ENCODE results near the gene FAM131C. TPM values are rescaled to one million over a fixed set of nuclear protein-coding genes. Genes with fewer than 3 reads are reported as not detected.
"Not testable (repeated sequence)": the region's sequence is repeated elsewhere in the genome, so short reads cannot be mapped to it uniquely, and the experiment has no call there.

The FAM131C gene
- polyA plus RNA-seq, 3 donors: not detected

DNA sequence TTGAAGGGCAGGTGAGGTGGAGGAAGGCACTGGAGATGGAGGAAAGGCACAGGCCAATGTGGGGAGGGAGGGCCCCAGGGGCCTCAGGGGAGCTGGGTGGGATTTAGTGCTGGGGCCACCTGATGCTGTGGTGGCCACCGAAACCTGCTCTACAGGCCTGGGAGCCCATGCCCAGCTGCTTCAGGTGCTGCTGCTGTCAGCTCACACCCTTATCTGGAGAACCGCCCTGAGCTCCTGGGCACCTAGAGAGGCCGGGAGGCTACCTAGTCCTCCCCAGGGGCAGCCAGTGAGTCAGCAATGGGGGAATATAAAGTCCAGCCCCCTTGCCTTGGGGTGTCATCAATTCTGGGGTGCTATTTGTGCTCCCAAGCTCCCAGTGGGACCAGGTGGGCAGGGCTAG lies 12.2 kb downstream of the FAM131C start:
- Histone ChIP-seq H2AFZ (ENCODE audit: insufficient read depth, low read depth, low read length, poor library complexity, severe bottlenecking) (no peak overlapping the region), H3K27me3 (ENCODE audit: control insufficient read depth in 2 of 2, insufficient read depth in 2 of 2, low read length in 2 of 2) (no peaks in the 10 kb centered on the region), H3K4me1 (ENCODE audit: control insufficient read depth in 1 of 2, insufficient read depth in 2 of 2, low read length in 2 of 2) (no peaks in the 10 kb centered on the region), H3K27ac (ENCODE audit: low read depth in 1 of 2, low read length in 2 of 2) (no peak overlapping the region), H3K9ac (ENCODE audit: insufficient read depth, low read length, poor library complexity, severe bottlenecking) (no peak overlapping the region), H3K9me3 (replicated peaks in 1 of 2; ENCODE audit: control insufficient read depth in 1 of 2, insufficient read depth in 1 of 2, low read length in 2 of 2) (no peaks in the 10 kb centered on the region), H3K79me2 (ENCODE audit: insufficient read depth, low read length) (no peaks in the 10 kb centered on the region), H4K20me1 (ENCODE audit: insufficient read depth, low read length) (no peaks in the 10 kb centered on the region), H3K36me3 (replicated peaks in 1 of 2; ENCODE audit: control insufficient read depth in 1 of 2, insufficient read depth in 2 of 2, low read length in 2 of 2) (no peaks in the 10 kb centered on the region), H3K4me3 (replicated peaks in 1 of 3; ENCODE audit: low read depth in 2 of 3, low read length in 3 of 3) (no peak overlapping the region), H3K4me2 (replicated peaks; ENCODE audit: extremely low read depth, low read length, poor library complexity, severe bottlenecking) (no peak overlapping the region)
- Mint-ChIP-seq H3K9me3 (no peaks in the 10 kb centered on the region), H3K27ac (no peak overlapping the region), H3K27me3 (ENCODE audit: low read depth in 3 of 3) (peaks cover 9 to 25% (median 22%) of the 10 kb centered on the region in 3 donors), H3K4me3 (no peak overlapping the region), H3K4me1 (no peaks in the 10 kb centered on the region), H3K36me3 (no peaks in the 10 kb centered on the region)
- intact Hi-C loops (cut with micrococcal nuclease): no loop called here
- DNase-seq: no peak
- TF ChIP-seq, protein P1, sequence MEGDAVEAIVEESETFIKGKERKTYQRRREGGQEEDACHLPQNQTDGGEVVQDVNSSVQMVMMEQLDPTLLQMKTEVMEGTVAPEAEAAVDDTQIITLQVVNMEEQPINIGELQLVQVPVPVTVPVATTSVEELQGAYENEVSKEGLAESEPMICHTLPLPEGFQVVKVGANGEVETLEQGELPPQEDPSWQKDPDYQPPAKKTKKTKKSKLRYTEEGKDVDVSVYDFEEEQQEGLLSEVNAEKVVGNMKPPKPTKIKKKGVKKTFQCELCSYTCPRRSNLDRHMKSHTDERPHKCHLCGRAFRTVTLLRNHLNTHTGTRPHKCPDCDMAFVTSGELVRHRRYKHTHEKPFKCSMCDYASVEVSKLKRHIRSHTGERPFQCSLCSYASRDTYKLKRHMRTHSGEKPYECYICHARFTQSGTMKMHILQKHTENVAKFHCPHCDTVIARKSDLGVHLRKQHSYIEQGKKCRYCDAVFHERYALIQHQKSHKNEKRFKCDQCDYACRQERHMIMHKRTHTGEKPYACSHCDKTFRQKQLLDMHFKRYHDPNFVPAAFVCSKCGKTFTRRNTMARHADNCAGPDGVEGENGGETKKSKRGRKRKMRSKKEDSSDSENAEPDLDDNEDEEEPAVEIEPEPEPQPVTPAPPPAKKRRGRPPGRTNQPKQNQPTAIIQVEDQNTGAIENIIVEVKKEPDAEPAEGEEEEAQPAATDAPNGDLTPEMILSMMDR (IDR thresholded peaks at IDR 0.05): no peak
- 93% methylated on average over 3 of the region's 3 CpGs for whole genome bisulfite sequencing (ENCODE audit: insufficient coverage)

GRCh38 chr1:16058394-16059120 lies 14.9 kb downstream of the FAM131C start:
- DNase-seq; H4K20me1 ChIP-seq (ENCODE audit: insufficient read depth, low read length); H3K4me3 ChIP-seq (replicated peaks in 1 of 3; ENCODE audit: low read depth in 2 of 3, low read length in 3 of 3); H3K36me3 Mint-ChIP-seq; H3K4me2 ChIP-seq (replicated peaks; ENCODE audit: extremely low read depth, low read length, poor library complexity, severe bottlenecking); H3K79me2 ChIP-seq (ENCODE audit: insufficient read depth, low read length); H3K9me3 Mint-ChIP-seq; H3K4me1 ChIP-seq (ENCODE audit: control insufficient read depth in 1 of 2, insufficient read depth in 2 of 2, low read length in 2 of 2); H2AFZ ChIP-seq (ENCODE audit: insufficient read depth, low read depth, low read length, poor library complexity, severe bottlenecking); H3K27ac ChIP-seq (ENCODE audit: low read depth in 1 of 2, low read length in 2 of 2); H3K4me1 Mint-ChIP-seq; H3K27ac Mint-ChIP-seq; H3K9ac ChIP-seq (ENCODE audit: insufficient read depth, low read length, poor library complexity, severe bottlenecking); H3K4me3 Mint-ChIP-seq; H3K36me3 ChIP-seq (replicated peaks in 1 of 2; ENCODE audit: control insufficient read depth in 1 of 2, insufficient read depth in 2 of 2, low read length in 2 of 2); H3K27me3 ChIP-seq (ENCODE audit: control insufficient read depth in 2 of 2, insufficient read depth in 2 of 2, low read length in 2 of 2); H3K9me3 ChIP-seq (replicated peaks in 1 of 2; ENCODE audit: control insufficient read depth in 1 of 2, insufficient read depth in 1 of 2, low read length in 2 of 2); H3K27me3 Mint-ChIP-seq (ENCODE audit: low read depth in 3 of 3): not testable (repeated sequence)
- intact Hi-C loops (cut with micrococcal nuclease): loop anchor here (1.0 to 10.0 kb wide), 2 partner anchors 8 to 264 kb away; no protein-coding TSS in a partner anchor
- no CpG with 5 or more reads among the region's 20 CpGs for WGBS (ENCODE audit: insufficient coverage)

DNA sequence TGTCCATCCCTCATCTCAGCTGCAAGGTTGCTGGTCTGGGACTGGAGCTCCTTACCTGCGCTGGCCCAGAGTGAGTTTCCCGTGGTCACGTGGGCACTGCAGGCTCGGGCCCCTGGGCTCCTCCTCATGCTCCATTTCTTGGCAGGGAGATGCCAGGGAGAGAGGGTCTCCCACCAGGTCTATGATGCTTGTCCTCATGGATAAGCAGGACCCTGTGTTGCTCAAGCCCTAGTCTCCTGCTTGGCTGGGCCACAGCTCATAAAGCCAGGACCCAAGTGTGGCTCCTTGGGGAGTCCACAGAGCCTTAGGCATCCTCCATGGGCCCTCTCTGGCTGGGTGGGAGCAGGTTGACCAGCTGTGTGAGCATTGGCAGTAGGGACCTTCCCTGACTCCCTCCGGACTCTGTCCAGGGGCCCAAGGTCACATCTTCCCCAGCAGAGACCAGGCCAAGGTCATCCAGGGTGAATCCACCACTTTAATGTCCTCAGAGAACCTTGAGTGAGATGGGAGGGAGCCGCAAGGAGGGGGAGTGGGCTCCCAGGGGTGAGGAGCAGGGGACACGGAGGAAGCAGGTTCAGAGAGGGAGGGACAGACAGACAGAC lies 16.0 kb downstream of the FAM131C start:
- H3K36me3 ChIP-seq (replicated peaks in 1 of 2; ENCODE audit: control insufficient read depth in 1 of 2, insufficient read depth in 2 of 2, low read length in 2 of 2); H3K79me2 ChIP-seq (ENCODE audit: insufficient read depth, low read length); H3K36me3 Mint-ChIP-seq; H3K4me2 ChIP-seq (replicated peaks; ENCODE audit: extremely low read depth, low read length, poor library complexity, severe bottlenecking); H3K9ac ChIP-seq (ENCODE audit: insufficient read depth, low read length, poor library complexity, severe bottlenecking); H3K9me3 Mint-ChIP-seq; H3K27me3 ChIP-seq (ENCODE audit: control insufficient read depth in 2 of 2, insufficient read depth in 2 of 2, low read length in 2 of 2); H2AFZ ChIP-seq (ENCODE audit: insufficient read depth, low read depth, low read length, poor library complexity, severe bottlenecking); H3K4me1 ChIP-seq (ENCODE audit: control insufficient read depth in 1 of 2, insufficient read depth in 2 of 2, low read length in 2 of 2); H3K4me3 ChIP-seq (replicated peaks in 1 of 3; ENCODE audit: low read depth in 2 of 3, low read length in 3 of 3); H3K9me3 ChIP-seq (replicated peaks in 1 of 2; ENCODE audit: control insufficient read depth in 1 of 2, insufficient read depth in 1 of 2, low read length in 2 of 2); H3K27me3 Mint-ChIP-seq (ENCODE audit: low read depth in 3 of 3); H3K27ac ChIP-seq (ENCODE audit: low read depth in 1 of 2, low read length in 2 of 2); H4K20me1 ChIP-seq (ENCODE audit: insufficient read depth, low read length); DNase-seq; H3K4me1 Mint-ChIP-seq; H3K27ac Mint-ChIP-seq; H3K4me3 Mint-ChIP-seq: not testable (repeated sequence)
- WGBS (ENCODE audit: insufficient coverage): 96% methylated on average over 4 of the region's 7 CpGs
- intact Hi-C loops (cut with micrococcal nuclease): loop anchor here (2.0 to 10.0 kb wide), 3 partner anchors 23 to 263 kb away; no protein-coding TSS in a partner anchor

DNA sequence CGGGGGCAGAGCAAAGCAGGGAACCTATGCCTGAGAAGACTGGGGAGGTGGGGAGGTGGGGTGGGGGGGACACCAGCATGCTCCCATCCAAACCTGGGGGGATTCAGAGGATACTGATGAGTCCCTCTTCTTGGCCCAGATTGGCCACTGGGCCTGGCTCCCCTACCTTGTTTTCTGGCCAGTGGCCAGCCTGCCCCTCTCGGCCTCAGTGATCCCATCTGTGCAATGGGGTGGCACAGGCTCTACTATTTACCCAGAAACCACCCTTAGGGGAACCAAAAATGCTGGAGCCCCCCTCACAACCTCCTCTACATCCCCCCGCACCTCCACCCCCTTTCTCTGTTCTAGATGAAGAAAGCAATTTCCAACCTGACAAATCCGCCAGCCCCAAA lies 16.9 kb downstream of the FAM131C start:
- H3K36me3 ChIP-seq (replicated peaks in 1 of 2; ENCODE audit: control insufficient read depth in 1 of 2, insufficient read depth in 2 of 2, low read length in 2 of 2); H3K27me3 ChIP-seq (ENCODE audit: control insufficient read depth in 2 of 2, insufficient read depth in 2 of 2, low read length in 2 of 2); H3K36me3 Mint-ChIP-seq; H3K9me3 Mint-ChIP-seq; H3K4me3 Mint-ChIP-seq; H3K27ac Mint-ChIP-seq; H3K4me1 ChIP-seq (ENCODE audit: control insufficient read depth in 1 of 2, insufficient read depth in 2 of 2, low read length in 2 of 2); H4K20me1 ChIP-seq (ENCODE audit: insufficient read depth, low read length); H3K4me3 ChIP-seq (replicated peaks in 1 of 3; ENCODE audit: low read depth in 2 of 3, low read length in 3 of 3); H3K9ac ChIP-seq (ENCODE audit: insufficient read depth, low read length, poor library complexity, severe bottlenecking); H3K27ac ChIP-seq (ENCODE audit: low read depth in 1 of 2, low read length in 2 of 2); H3K9me3 ChIP-seq (replicated peaks in 1 of 2; ENCODE audit: control insufficient read depth in 1 of 2, insufficient read depth in 1 of 2, low read length in 2 of 2); H3K79me2 ChIP-seq (ENCODE audit: insufficient read depth, low read length); H3K4me2 ChIP-seq (replicated peaks; ENCODE audit: extremely low read depth, low read length, poor library complexity, severe bottlenecking); H3K4me1 Mint-ChIP-seq; H2AFZ ChIP-seq (ENCODE audit: insufficient read depth, low read depth, low read length, poor library complexity, severe bottlenecking); DNase-seq: not testable (repeated sequence)
- peaks cover 2 to 12% (median 3%) of the 10 kb centered on the region in 3 donors for H3K27me3 Mint-ChIP-seq (ENCODE audit: low read depth in 3 of 3)
- WGBS (ENCODE audit: insufficient coverage): 76% methylated on average over 2 of the region's 4 CpGs
- intact Hi-C loops (cut with micrococcal nuclease): loop anchor here (2.0 to 10.0 kb wide), 3 partner anchors 22 to 262 kb away; no protein-coding TSS in a partner anchor

Data from CD14-positive monocyte (primary cell).